UCSD-AML1 (cell line): ENCODE results near the gene SENP5.
"Not testable (repeated sequence)": the region's sequence is repeated elsewhere in the genome, so short reads cannot be mapped to it uniquely, and the experiment has no call there.

ENCODE experiments used
- DNase-seq: peaks from one replicate; lab custom pipeline; 2025; ENCODE audit not compliant: unreplicated experiment; lab: John Stamatoyannopoulos, UW

SENP5 gene

GRCh38 chr3:196941729-196942225 lies 74.1 kb downstream of the SENP5 start:
- DNase-seq = peak; percentile 81

GRCh38 chr3:196942226-196942914 lies 74.7 kb downstream of the SENP5 start, which contains the start of gene NCBP2:
NCBP2 (minus strand) TSS chr3:196942528; CDS start chr3:196942503, 25 bp downstream.
- peak; percentile 99 for DNase-seq

- DNase-seq = peak; percentile 57
Observed at GRCh38 chr3:196942915-196943277, 75.2 kb downstream of the SENP5 start.

GRCh38 chr3:196944037-196944790 lies 76.5 kb downstream of the SENP5 start:
- not testable (repeated sequence) for DNase-seq

- no peak for DNase-seq
Observed at GRCh38 chr3:196947136-196947859, 79.6 kb downstream of the SENP5 start.

GRCh38 chr3:196947860-196948441 lies 80.2 kb downstream of the SENP5 start:
- no peak for DNase-seq

- no peak for DNase-seq
Observed at GRCh38 chr3:196948442-196949284, 80.9 kb downstream of the SENP5 start.

- no peak for DNase-seq
Observed at GRCh38 chr3:196949285-196949619, 81.5 kb downstream of the SENP5 start.

- no peak for DNase-seq
Observed at GRCh38 chr3:196949750-196950149, 82.0 kb downstream of the SENP5 start.

GRCh38 chr3:196951371-196951770 lies 83.7 kb downstream of the SENP5 start:
- no peak for DNase-seq

GRCh38 chr3:196954832-196955231 lies 87.1 kb downstream of the SENP5 start:
- DNase-seq = no peak

- no peak for DNase-seq
Observed at GRCh38 chr3:196962108-196962929, 94.6 kb downstream of the SENP5 start.

GRCh38 chr3:196962930-196963630 lies 95.4 kb downstream of the SENP5 start:
- DNase-seq = no peak

- DNase-seq = no peak
Observed at GRCh38 chr3:196963631-196963953, 95.9 kb downstream of the SENP5 start.

- no peak for DNase-seq
Observed at GRCh38 chr3:196965112-196965803, 97.5 kb downstream of the SENP5 start.

- DNase-seq = no peak
Observed at GRCh38 chr3:196965804-196966173, 98.1 kb downstream of the SENP5 start.

- no peak for DNase-seq
Observed at GRCh38 chr3:196966526-196967401, 99.0 kb downstream of the SENP5 start.
